Endothelial cell of umbilical vein (primary cell): ENCODE measurements around the gene DVL1. TPM values are rescaled to one million over a fixed set of nuclear protein-coding genes. Genes with fewer than 3 reads are reported as not detected.

Experiments used
- BruUV-seq: library from RNA; stranded (reverse); fragments of 400-500 nt; replicated peaks from 2 replicates; lab custom pipeline; 2021; lab: Mats Ljungman, UMichigan
- CTCF ChIA-PET: fragments of 300-600, 350-600 bp; sonication (Branson Sonifier 250); formaldehyde crosslinking; loops from one replicate; lab custom pipeline; 2021; ENCODE audit warnings: antibody characterized with exemption, inconsistent platforms; lab: Charles Lee
- POLR2A ChIA-PET: fragments of 300-600, 350-600 bp; sonication (Branson Sonifier 250); formaldehyde crosslinking; loops from one replicate; lab custom pipeline; 2021; ENCODE audit warnings: antibody characterized with exemption, inconsistent platforms; lab: Charles Lee
- DNase-seq: peaks from one replicate; pipeline ENCODE4 v3.0.0-alpha.2; 2011; ENCODE audit warnings: low read depth, low spot score
- FAIRE-seq: peaks from 2 replicates; lab custom pipeline; 2011; peaks lifted over from hg19 to GRCh38; lab: Jason Lieb, UNC
- H2AFZ ChIP-seq: 2 replicates; pipeline ENCODE4 v1.6.0; 2012; ENCODE audit warnings: low read depth, low read length, control low read depth, inconsistent platforms
- H3K27ac ChIP-seq: 2 replicates; pipeline ENCODE4 v1.5.1; 2011; ENCODE audit warnings: low read depth, mild to moderate bottlenecking, control low read depth, low read length, moderate library complexity; ENCODE audit not compliant: insufficient read depth
- H3K27me3 ChIP-seq, 2 experiments: 2 replicates each; pipeline versions ENCODE4 v1.6.0 to v1.6.1; 2011; ENCODE audit warnings: low read length in 2 of 2, mixed read lengths in 1 of 2; ENCODE audit not compliant: control insufficient read depth in 2 of 2, insufficient read depth in 2 of 2
- H3K36me3 ChIP-seq, 2 experiments: 2 replicates in 1 of 2; 3 replicates in 1 of 2; pipeline ENCODE4 v1.5.1; 2011; ENCODE audit warnings: low read length in 2 of 2, mild to moderate bottlenecking in 1 of 2, moderate library complexity in 1 of 2; ENCODE audit not compliant: control insufficient read depth in 2 of 2, insufficient read depth in 2 of 2; ENCODE audit errors: extremely low read depth in 1 of 2
- H3K4me1 ChIP-seq: 3 replicates; pipeline ENCODE4 v1.5.1; 2011; ENCODE audit warnings: mild to moderate bottlenecking, low read length; ENCODE audit not compliant: control insufficient read depth, insufficient read depth; ENCODE audit errors: extremely low read depth
- H3K4me2 ChIP-seq: 2 replicates; pipeline ENCODE4 v1.6.1; 2011; ENCODE audit warnings: low read length, control low read depth, mixed read lengths; ENCODE audit not compliant: insufficient read depth
- H3K4me3 ChIP-seq, 3 experiments: fragments of 200-600 bp in 1 of 3; sonication (generic), shearing (Covaris generic) in 1 of 3; replicated peaks in 1 of 3; 2 replicates each; pipeline ENCODE4 v1.5.1; 2011 to 2016; ENCODE audit warnings: control low read depth in 3 of 3, low read length in 3 of 3, mild to moderate bottlenecking in 2 of 3, inconsistent platforms in 1 of 3, low read depth in 1 of 3, moderate library complexity in 1 of 3; ENCODE audit not compliant: insufficient read depth in 1 of 3
- H3K79me2 ChIP-seq: 2 replicates; pipeline ENCODE4 v1.6.0; 2012; ENCODE audit warnings: low read length, inconsistent platforms; ENCODE audit not compliant: control insufficient read depth, insufficient read depth
- H3K9ac ChIP-seq: replicated peaks from 2 replicates; pipeline ENCODE3; 2011; ENCODE audit warnings: low read length, control low read depth; ENCODE audit not compliant: insufficient read depth; ENCODE audit errors: extremely low read depth
- H3K9me1 ChIP-seq: replicated peaks from 3 replicates; pipeline ENCODE4 v1.6.0; 2011; ENCODE audit warnings: mild to moderate bottlenecking, low read length; ENCODE audit not compliant: control insufficient read depth, insufficient read depth; ENCODE audit errors: extremely low read depth
- H3K9me3 ChIP-seq: replicated peaks from 2 replicates; pipeline ENCODE4 v1.5.1; 2012; ENCODE audit warnings: low read length, inconsistent platforms; ENCODE audit not compliant: control insufficient read depth, insufficient read depth
- H4K20me1 ChIP-seq: replicated peaks from 2 replicates; pipeline ENCODE3; 2011; ENCODE audit warnings: mild to moderate bottlenecking, low read length; ENCODE audit not compliant: control insufficient read depth, insufficient read depth; ENCODE audit errors: extremely low read depth
- CTCF ChIP-seq, 2 donors: IDR thresholded peaks; 1 replicate in 1 of 2; 2 replicates in 1 of 2; pipeline ENCODE4 v1.5.1; 2011; ENCODE audit warnings: low read length in 2 of 2, mild to moderate bottlenecking in 2 of 2, moderate library complexity in 2 of 2, control low read depth in 1 of 2, inconsistent platforms in 1 of 2, low read depth in 1 of 2; ENCODE audit not compliant: insufficient read depth in 1 of 2; ENCODE audit errors: extremely low read depth in 1 of 2
- EZH2 ChIP-seq: IDR thresholded peaks from 2 replicates; pipeline ENCODE4 v1.6.1; 2012; ENCODE audit warnings: borderline replicate concordance, low read depth, mild to moderate bottlenecking, moderate library complexity, low read length, inconsistent platforms; ENCODE audit not compliant: severe bottlenecking
- FOS ChIP-seq: IDR thresholded peaks from 2 replicates; pipeline ENCODE4 v1.6.1; 2011; ENCODE audit warnings: mild to moderate bottlenecking, low read length, moderate library complexity, borderline replicate concordance; ENCODE audit not compliant: insufficient read depth
- GATA2 ChIP-seq: IDR thresholded peaks from 2 replicates; pipeline ENCODE4 v1.7.0; 2011; ENCODE audit warnings: low read depth, mild to moderate bottlenecking, moderate library complexity, mixed read lengths, low read length; ENCODE audit not compliant: insufficient read length, insufficient read depth
- JUN ChIP-seq: IDR thresholded peaks from 2 replicates; pipeline ENCODE4 v1.6.1; 2011; ENCODE audit warnings: borderline replicate concordance, low read depth; ENCODE audit not compliant: insufficient read length, insufficient read depth
- MAX ChIP-seq: IDR thresholded peaks from 2 replicates; pipeline ENCODE4 v1.6.1; 2011; ENCODE audit not compliant: insufficient read depth, insufficient read length
- MYC ChIP-seq: IDR thresholded peaks from one replicate; pipeline ENCODE4 v1.6.1; 2011; ENCODE audit warnings: mild to moderate bottlenecking, low read depth, low read length
- POLR2A ChIP-seq: IDR thresholded peaks from 2 replicates; pipeline ENCODE4 v1.6.1; 2012; ENCODE audit warnings: low read depth, mild to moderate bottlenecking, control low read depth, low read length
- POLR2AphosphoS5 ChIP-seq: IDR thresholded peaks from 2 replicates; pipeline ENCODE4 v1.6.1; 2012; ENCODE audit warnings: low read depth, mild to moderate bottlenecking, control low read depth, low read length, moderate library complexity; ENCODE audit not compliant: insufficient read depth
- dilution Hi-C: fragments of 300-500 bp; cut with MboI; formaldehyde crosslinking; loops from one replicate; pipeline ENCODE4 v1.15.0; 2019; ENCODE audit warnings: low sequenced_read_pairs; ENCODE audit not compliant: extremely low pct_ligation_motif_present
- intact Hi-C: fragments of 100-400 bp; cut with micrococcal nuclease; formaldehyde crosslinking; loops from one replicate; pipeline ENCODE4 v1.10.0; 2022
- polyA plus RNA-seq, 4 experiments: library from polyadenylated mRNA; depleted of rRNA in 3 of 4; stranded (reverse) in 3 of 4; unstranded in 1 of 4; fragments of >200 nt; gene quantifications; 2 replicates each; pipeline versions ENCODE4 v1.2.1 to v1.2.3, GENCODE V29; 2011 to 2012; ENCODE audit warnings: missing spikeins in 1 of 4
- total RNA-seq: library from RNA; stranded (reverse); gene quantifications from 2 replicates; pipeline ENCODE4 v1.2.3, GENCODE V29; 2021

DVL1 gene
- total and polyA plus RNA-seq, 2 donors (not counting 3 experiments of a cell fraction or from before 2014, with no cell fraction given): 26.8 to 36.5 TPM

- intact Hi-C loops: no loop called here
- CTCF ChIA-PET: no interaction called here
Measured at GRCh38 chr1:1322418-1322817, 26.8 kb downstream of the DVL1 start.

More at GRCh38 chr1:1322418-1322817, 26.8 kb downstream of the DVL1 start:
- Histone ChIP-seq H3K79me2 (peaks cover 54% of the 10 kb centered on the region), H3K9me3 (no peaks in the 10 kb centered on the region), H3K9me1 (no peaks in the 10 kb centered on the region), H3K4me3 (no peak overlapping the region), H2AFZ (no peak overlapping the region), H3K27ac (no peak overlapping the region), H4K20me1 (peaks cover 5% of the 10 kb centered on the region), H3K4me1 (peaks cover 13% of the 10 kb centered on the region), H3K4me2 (no peak overlapping the region), H3K36me3 (peaks cover 0 to 9% of the 10 kb centered on the region in 2 experiments), H3K9ac (no peak overlapping the region), H3K27me3 (no peaks in the 10 kb centered on the region)
- FAIRE-seq (no peak), DNase-seq (no peak)
- dilution Hi-C loops: no loop called here
- POLR2A ChIA-PET: no interaction called here
- no peak for TF ChIP-seq EZH2
- TF ChIP-seq GATA2: no peak
- no peak for TF ChIP-seq JUN
- TF ChIP-seq FOS: no peak
- TF ChIP-seq MYC: no peak
- no peak for TF ChIP-seq POLR2A
- TF ChIP-seq MAX: no peak
- TF ChIP-seq POLR2AphosphoS5: no peak
- no peak for TF ChIP-seq CTCF (IDR thresholded peaks at IDR 0.05; ENCODE audit: extremely low read depth in 1 of 2, insufficient read depth in 1 of 2, low read depth in 1 of 2, low read length in 2 of 2)
- no TSS peak for BruUV-seq
